Activated naive CD4-positive, alpha-beta T cell treated with anti-CD3 and anti-CD28 coated beads, Interleukin-2, amount 50 U/mL, for 72 hours (primary cell): ENCODE data around the gene ARL17A. TPM values are rescaled to one million over a fixed set of nuclear protein-coding genes. Genes with fewer than 3 reads are reported as not detected.

Experiments used
- total RNA-seq, 2 donors: library from RNA; stranded (reverse); gene quantifications; one replicate each; pipeline ENCODE4 v1.2.3, GENCODE V29; 2022

ARL17A gene
- total RNA-seq, 2 donors from 2014 or later: 20.6 to 27.9 TPM

Other genes starting within 250 kb of the ARL17A start
- gene ARL17B, start 217.9 kb downstream of the ARL17A start, total RNA-seq: 10 to 100 TPM; 15.9 to 21.0 TPM
- 10 to 100 TPM in 1 of 2 donors, 1 to 10 TPM in 1; 6.1 to 11.5 TPM for gene LRRC37A2, start 67.2 kb downstream of the ARL17A start, total RNA-seq
- gene NSF, start 11.0 kb upstream of the ARL17A start, total RNA-seq: 10 to 100 TPM; 24.1 to 94.1 TPM
- under 1 TPM in 1 of 2 donors, not detected in 1; 0.16 TPM for gene WNT3, start 239.0 kb upstream of the ARL17A start, total RNA-seq